GM12801 (cell line): Measurements from ENCODE around the gene AOX1.

ENCODE experiments used
- TF ChIP-seq, protein P1 (sequence below): IDR thresholded peaks from one replicate; pipeline ENCODE4 v1.5.1; 2011; ENCODE audit warnings: control low read depth; ENCODE audit not compliant: insufficient read length; ENCODE audit errors: extremely low read depth

AOX1 gene

GRCh38 chr2:200670751-200671150 lies 84.9 kb downstream of the AOX1 start:
- TF ChIP-seq, protein P1, sequence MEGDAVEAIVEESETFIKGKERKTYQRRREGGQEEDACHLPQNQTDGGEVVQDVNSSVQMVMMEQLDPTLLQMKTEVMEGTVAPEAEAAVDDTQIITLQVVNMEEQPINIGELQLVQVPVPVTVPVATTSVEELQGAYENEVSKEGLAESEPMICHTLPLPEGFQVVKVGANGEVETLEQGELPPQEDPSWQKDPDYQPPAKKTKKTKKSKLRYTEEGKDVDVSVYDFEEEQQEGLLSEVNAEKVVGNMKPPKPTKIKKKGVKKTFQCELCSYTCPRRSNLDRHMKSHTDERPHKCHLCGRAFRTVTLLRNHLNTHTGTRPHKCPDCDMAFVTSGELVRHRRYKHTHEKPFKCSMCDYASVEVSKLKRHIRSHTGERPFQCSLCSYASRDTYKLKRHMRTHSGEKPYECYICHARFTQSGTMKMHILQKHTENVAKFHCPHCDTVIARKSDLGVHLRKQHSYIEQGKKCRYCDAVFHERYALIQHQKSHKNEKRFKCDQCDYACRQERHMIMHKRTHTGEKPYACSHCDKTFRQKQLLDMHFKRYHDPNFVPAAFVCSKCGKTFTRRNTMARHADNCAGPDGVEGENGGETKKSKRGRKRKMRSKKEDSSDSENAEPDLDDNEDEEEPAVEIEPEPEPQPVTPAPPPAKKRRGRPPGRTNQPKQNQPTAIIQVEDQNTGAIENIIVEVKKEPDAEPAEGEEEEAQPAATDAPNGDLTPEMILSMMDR, result no peak

DNA sequence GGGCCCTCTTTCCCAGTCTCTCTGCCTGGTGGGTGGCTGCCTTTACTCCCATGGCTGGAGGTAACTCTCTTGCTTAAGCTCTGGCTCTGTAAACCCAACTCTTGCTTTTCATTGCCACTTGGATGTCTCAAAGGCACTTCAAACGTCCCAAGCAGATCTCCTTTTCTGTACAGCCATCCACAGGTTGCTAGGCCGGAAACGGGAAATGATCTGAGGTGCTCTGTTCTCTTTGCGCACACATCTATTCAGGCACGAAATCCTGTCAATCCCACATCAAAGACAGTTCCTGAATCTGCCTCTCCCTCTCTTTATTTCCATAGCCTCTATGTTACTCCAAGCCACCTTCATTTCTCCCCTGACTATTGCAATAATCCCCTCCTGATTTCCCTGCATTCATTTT lies 87.4 kb downstream of the AOX1 start:
- TF ChIP-seq, protein P1, result no peak

- TF ChIP-seq, protein P1, result no peak
These were observed 89.0 kb downstream of the AOX1 start for GRCh38 chr2:200674837-200675236.

DNA sequence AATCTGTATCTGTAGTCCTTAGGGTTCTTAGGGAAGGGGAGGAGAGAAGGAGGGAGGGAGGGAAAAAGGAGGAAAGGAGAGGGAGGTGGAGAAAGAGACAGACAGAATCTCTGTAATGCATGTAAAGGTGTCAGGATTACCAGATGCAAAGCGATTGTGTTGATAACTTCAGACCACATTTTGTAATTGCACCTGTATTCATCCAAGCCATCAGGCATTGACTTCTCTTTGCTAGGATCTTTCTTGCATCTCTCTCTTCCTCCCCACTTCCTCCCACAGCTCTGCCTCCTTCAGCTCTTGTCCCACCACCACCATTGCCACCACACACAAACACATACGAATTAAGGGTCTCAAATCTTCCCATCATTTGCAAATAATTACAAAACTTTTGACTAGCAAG lies 91.4 kb downstream of the AOX1 start:
- TF ChIP-seq, protein P1, result no peak

GRCh38 chr2:200677721-200678532 lies 92.1 kb downstream of the AOX1 start:
- TF ChIP-seq, protein P1, result no peak

DNA sequence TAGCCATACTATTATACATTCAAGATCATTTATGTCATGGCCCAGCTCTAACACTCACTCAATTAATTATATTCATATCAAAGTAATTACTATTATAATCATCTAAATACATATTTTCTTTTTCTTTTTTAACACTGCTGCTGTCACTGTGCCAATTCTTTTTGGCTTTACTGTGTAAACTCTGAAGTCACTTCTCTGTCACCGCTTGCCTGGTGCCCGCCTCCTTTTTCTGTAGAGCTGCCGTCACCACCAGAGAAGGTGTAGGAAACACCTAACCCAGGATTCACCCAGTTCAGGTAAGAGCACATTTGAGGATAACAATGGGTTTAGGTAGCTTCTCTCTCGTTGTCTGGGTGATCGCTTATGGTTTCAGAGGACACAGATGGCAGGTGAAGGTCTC lies 93.3 kb downstream of the AOX1 start:
- TF ChIP-seq, protein P1, result no peak

GRCh38 chr2:200679535-200679934 lies 93.7 kb downstream of the AOX1 start:
- TF ChIP-seq, protein P1, result no peak
